Testis (tissue), 3 donors: ENCODE data around the gene PGC. TPM values are rescaled to one million over a fixed set of nuclear protein-coding genes. Genes with fewer than 3 reads are reported as not detected.

ENCODE experiments used
- DNase-seq: peaks from one replicate; pipeline ENCODE4 v3.0.0-alpha.2; 2019
- H3K27ac ChIP-seq, 2 donors: fragments of 200-600 bp; sonication (generic); one replicate each; pipeline ENCODE4 v1.5.1; 2019
- H3K27me3 ChIP-seq: fragments of 200-600 bp; sonication (generic); one replicate; pipeline ENCODE4 v1.5.1; 2019
- H3K36me3 ChIP-seq: fragments of 200-600 bp; sonication (generic); one replicate; pipeline ENCODE4 v1.5.1; 2017; ENCODE audit warnings: low read depth; ENCODE audit errors: missing control alignments
- H3K4me1 ChIP-seq: fragments of 200-600 bp; sonication (generic); one replicate; pipeline ENCODE4 v1.5.1; 2019
- H3K4me3 ChIP-seq, 2 donors: fragments of 200-600 bp; sonication (generic); one replicate each; pipeline ENCODE4 v1.5.1; 2017 to 2019
- H3K9me3 ChIP-seq: fragments of 200-600 bp; sonication (generic); one replicate; pipeline ENCODE4 v1.5.1; 2017
- CTCF ChIP-seq, 3 experiments: fragments of 450-650 bp in 2 of 3; fragments of 200-600 bp in 1 of 3; sonication (generic) in 1 of 3; IDR thresholded peaks; one replicate each; pipeline ENCODE4 v1.5.1; 2016 to 2019; ENCODE audit warnings: antibody characterized with exemption in 3 of 3, mild to moderate bottlenecking in 2 of 3, moderate library complexity in 1 of 3
- POLR2A ChIP-seq: fragments of 450-650 bp; IDR thresholded peaks from one replicate; pipeline ENCODE4 v1.6.1; 2017; ENCODE audit warnings: antibody characterized with exemption, mild to moderate bottlenecking, moderate library complexity
- WGBS, 2 donors: methylation state at CpG; one replicate each; pipeline ENCODE4 v1.1.5; 2018; 5-methylcytosine and 5-hydroxymethylcytosine counted together
- intact Hi-C: fragments of 100-400 bp; cut with DNase I; formaldehyde crosslinking; loops from one replicate; pipeline ENCODE4 v1.15.1; 2023; ENCODE audit warnings: low total_unique reads
- polyA plus RNA-seq: library from polyadenylated mRNA; stranded (reverse); fragments of 350-450 nt; fragmentation: Illumina TruSeq; extraction: RNeasy Lipid Tissue Mini Kit (QIAGEN cat#74804); gene quantifications from one replicate; pipeline ENCODE4 v1.2.3, GENCODE V29; 2014; ENCODE audit warnings: low read depth, low replicate concordance; ENCODE audit not compliant: insufficient read depth
- total RNA-seq, 2 donors: library from RNA; depleted of rRNA; stranded (reverse); fragments of >200 nt; gene quantifications; one replicate each; pipeline ENCODE4 v1.2.3, GENCODE V29; 2016

Gene PGC
- total and polyA plus RNA-seq, 3 donors from 2014 or later, result 0.42 to 1.3 TPM; not detected in 1

DNA sequence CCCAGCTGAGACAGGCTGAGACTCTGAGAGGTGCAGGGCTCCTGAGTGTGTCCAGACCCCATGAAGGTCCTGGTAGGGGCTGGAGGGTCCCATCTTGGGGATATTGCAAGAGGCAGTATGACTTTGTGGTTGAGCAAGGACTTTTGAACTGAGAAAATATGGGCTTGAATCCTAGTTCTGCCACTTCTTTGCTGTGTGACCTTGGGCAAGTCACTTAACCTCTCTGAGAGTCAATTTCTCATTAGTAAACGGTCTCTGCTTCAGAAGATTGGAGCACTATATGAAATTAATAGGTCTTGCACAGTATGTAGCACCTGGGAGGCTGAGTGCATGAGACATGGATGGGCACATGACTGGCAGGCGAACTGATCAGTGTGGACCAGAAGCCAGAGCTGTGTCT, 54.5 kb downstream of the PGC start:
- intact Hi-C loops, result no loop called here
- Histone ChIP-seq H3K4me3 (no peak overlapping the region), H3K27ac (no peak overlapping the region), H3K9me3 (no peaks in the 10 kb centered on the region), H3K36me3 (no peaks in the 10 kb centered on the region), H3K27me3 (no peaks in the 10 kb centered on the region), H3K4me1 (no peaks in the 10 kb centered on the region)
- no peak for DNase-seq
- TF ChIP-seq POLR2A (no peak), CTCF (IDR thresholded peaks at IDR 0.05) (no peak)
- WGBS, 2 donors, result 93 to 95% methylated on average over 2 of the region's 2 CpGs

- no peak for TF ChIP-seq POLR2A
- TF ChIP-seq CTCF (IDR thresholded peaks at IDR 0.05), result no peak
These were observed 55.0 kb downstream of the PGC start for GRCh38 chr6:41692080-41692675.

DNA sequence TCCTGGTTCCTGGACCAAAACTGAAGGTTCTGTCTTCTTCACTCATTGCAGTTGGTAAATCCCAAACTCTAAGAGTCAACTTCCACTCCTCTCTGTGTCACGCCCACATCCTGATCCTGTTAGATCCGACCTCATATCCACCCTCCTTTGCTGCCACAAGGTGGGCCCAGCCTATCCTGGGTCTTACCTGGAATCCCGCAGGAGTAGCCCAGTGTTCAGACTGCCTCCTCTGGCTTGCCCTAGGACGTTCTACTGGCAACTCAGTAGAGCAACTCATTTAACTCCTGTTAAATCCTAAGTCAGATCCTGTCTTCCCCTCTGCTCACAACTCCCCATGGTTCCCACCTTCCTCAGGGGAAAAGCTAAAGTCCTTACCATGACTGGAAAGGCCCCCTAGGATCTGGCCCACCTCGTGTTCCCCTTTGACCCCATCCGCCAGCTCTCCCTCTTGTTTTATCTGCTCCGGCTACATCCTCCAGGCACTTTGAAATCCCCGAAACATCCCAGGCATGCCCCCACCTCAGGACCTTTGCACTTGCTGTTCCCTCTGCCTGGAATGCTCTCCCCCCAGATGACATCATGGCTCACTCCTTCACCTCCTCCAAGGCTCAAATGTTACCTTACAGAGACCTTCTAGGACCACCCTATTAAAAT, 55.6 kb downstream of the PGC start:
- H3K4me1 ChIP-seq, result no peaks in the 10 kb centered on the region
- 83 to 92% methylated on average over 8 of the region's 8 CpGs for WGBS, 2 donors
- DNase-seq, result no peak
- no peak overlapping the region for H3K27ac ChIP-seq
- H3K4me3 ChIP-seq, result no peak overlapping the region
- TF ChIP-seq CTCF (IDR thresholded peaks at IDR 0.05) (no peak), POLR2A (no peak)
- intact Hi-C loops, result no loop called here
- H3K9me3 ChIP-seq, result no peaks in the 10 kb centered on the region
- no peaks in the 10 kb centered on the region for H3K36me3 ChIP-seq
- H3K27me3 ChIP-seq, result no peaks in the 10 kb centered on the region

More at GRCh38 chr6:41692080-41692675, 55.0 kb downstream of the PGC start:
- Histone ChIP-seq H3K27me3 (no peaks in the 10 kb centered on the region), H3K36me3 (no peaks in the 10 kb centered on the region), H3K9me3 (no peaks in the 10 kb centered on the region), H3K4me1 (no peaks in the 10 kb centered on the region), H3K27ac (no peak overlapping the region), H3K4me3 (no peak overlapping the region)
- intact Hi-C loops, result no loop called here
- no peak for DNase-seq

- DNase-seq, result no peak
- WGBS, 2 donors, result 95% methylated on average over 20 to 25 of the region's 25 CpGs
- H3K4me1 ChIP-seq, result no peaks in the 10 kb centered on the region
These were observed 56.5 kb downstream of the PGC start for GRCh38 chr6:41690541-41691330.

More at GRCh38 chr6:41690541-41691330, 56.5 kb downstream of the PGC start:
- intact Hi-C loops, result no loop called here
- Histone ChIP-seq H3K4me3 (no peak overlapping the region), H3K36me3 (no peaks in the 10 kb centered on the region), H3K9me3 (no peaks in the 10 kb centered on the region), H3K27me3 (no peaks in the 10 kb centered on the region), H3K27ac (no peak overlapping the region)
- TF ChIP-seq POLR2A, result no peak
- TF ChIP-seq CTCF (IDR thresholded peaks at IDR 0.05), result no peak
